Psoas muscle (tissue), 8 donors: Measurements from ENCODE around the gene PHC2. TPM values are rescaled to one million over a fixed set of nuclear protein-coding genes. Genes with fewer than 3 reads are reported as not detected.

Experiments
- ATAC-seq, 4 donors: fragments of 200-7000 bp; cut with Tn5 transposase; one replicate each; pipeline ENCODE4 v1.9.1; 2020; ENCODE audit warnings: moderate library complexity in 3 of 4, mild to moderate bottlenecking in 2 of 4
- DNase-seq, 2 donors: peaks; one replicate each; pipeline ENCODE4 v3.0.0-alpha.2; 2020
- H3K27ac ChIP-seq: fragments of 200-600 bp; one replicate; pipeline ENCODE4 v1.8.0; 2022
- H3K27me3 ChIP-seq, 3 donors: fragments of 200-600 bp in 1 of 3; one replicate each; pipeline versions ENCODE4 v1.6.1 to v1.8.0; 2013 to 2022; ENCODE audit warnings: low read length in 2 of 3, mild to moderate bottlenecking in 2 of 3, moderate library complexity in 1 of 3; ENCODE audit not compliant: insufficient read depth in 3 of 3
- H3K36me3 ChIP-seq, 2 donors: fragments of 200-600 bp in 1 of 2; one replicate each; pipeline versions ENCODE4 v1.6.1 to v1.8.0; 2013 to 2022; ENCODE audit warnings: low read depth in 1 of 2, mild to moderate bottlenecking in 1 of 2, moderate library complexity in 1 of 2; ENCODE audit not compliant: insufficient read depth in 1 of 2
- H3K4me1 ChIP-seq: fragments of 200-600 bp; one replicate; pipeline ENCODE4 v1.8.0; 2022
- H3K4me3 ChIP-seq: fragments of 200-600 bp; one replicate; pipeline ENCODE4 v1.8.0; 2022; ENCODE audit warnings: mild to moderate bottlenecking
- H3K9me3 ChIP-seq: fragments of 200-600 bp; one replicate; pipeline ENCODE4 v1.8.0; 2022
- CTCF ChIP-seq: fragments of 200-600 bp; IDR thresholded peaks from one replicate; pipeline ENCODE4 v1.8.0; 2022; ENCODE audit warnings: antibody characterized with exemption
- WGBS, 3 donors: extraction: QIAGEN DNeasy Blood & Tissue Kit; methylation state at CpG; one replicate each; pipeline versions ENCODE4 v1.1.6 to v1.1.7; 2013; 5-methylcytosine and 5-hydroxymethylcytosine counted together
- intact Hi-C, 2 donors: fragments of 100-400 bp; cut with DNase I; formaldehyde crosslinking; loops; one replicate each; pipeline versions ENCODE4 v1.11.0 to v1.14.2; 2022
- polyA plus RNA-seq, 3 donors: library from polyadenylated mRNA; stranded (reverse); fragments of 200-250 nt; gene quantifications; one replicate each; pipeline ENCODE4 v1.2.3, GENCODE V29; 2013
- total RNA-seq, 4 donors: library from RNA; stranded (reverse); fragmentation: NEBNext Ultra II Directional in 2 of 4; extraction: Animal tissue kit (Norgen Biotek cat#: 25700) in 2 of 4; gene quantifications; one replicate each; pipeline versions ENCODE4 v1.2.1 to v1.2.4, GENCODE V29; 2021 to 2023
- donor health status: healthy with polysubstance abuse.
- donor health status: DM: no; HTN: no; CAD: no; lungs with moderate emphysema.
- donor health status: Bipolar disorder and iron deficiency.
- donor health status: healthy.
- donor health status: DM: yes; HTN: yes; CAD: no.
- donor health status: DM: no; HTN: no; CAD: no.
- donor health status: DM: no; HTN: no; CAD: no.
- donor health status: DM: yes; HTN: yes; CAD: no.

The PHC2 gene
- total and polyA plus RNA-seq, 7 donors, result 74.1 to 427 (median 338) TPM

GRCh38 chr1:33322109-33322508 is 108.8 kb downstream of the PHC2 start:
- ATAC-seq (peak in 2 of 4 donors; percentile 5 to 12), DNase-seq (no peak)
- TF ChIP-seq CTCF, result no peak
- no peaks in the 10 kb centered on the region for H3K27me3 ChIP-seq
- no peak overlapping the region for H3K27ac ChIP-seq
- H3K36me3 ChIP-seq, result peaks cover 22 to 52% of the 10 kb centered on the region in 2 donors
- WGBS, 3 donors, result 73 to 83% (median 74%) methylated on average over 6 of the region's 6 CpGs
- no peaks in the 10 kb centered on the region for H3K9me3 ChIP-seq
- H3K4me1 ChIP-seq, result peaks cover 10% of the 10 kb centered on the region
- H3K4me3 ChIP-seq, result no peak overlapping the region
- intact Hi-C loops, result no loop called here

- Histone ChIP-seq H3K4me3 (no peak overlapping the region), H3K36me3 (peaks cover 22 to 43% of the 10 kb centered on the region in 2 donors), H3K4me1 (peaks cover under 1% of the 10 kb centered on the region), H3K27ac (peak overlapping the region; percentile 4), H3K9me3 (no peaks in the 10 kb centered on the region), H3K27me3 (no peaks in the 10 kb centered on the region)
- DNase-seq, result no peak
- ATAC-seq, result peak; percentile 21 to 43 (median 28)
- WGBS, 3 donors, result 52 to 68% (median 65%) methylated on average over 5 of the region's 5 CpGs
- intact Hi-C loops, result no loop called here
- no peak for TF ChIP-seq CTCF
Measured at GRCh38 chr1:33321178-33321577, 109.7 kb downstream of the PHC2 start.

- DNase-seq (no peak), ATAC-seq (peak; percentile 23 to 35 (median 32))
- Histone ChIP-seq H3K4me3 (no peak within 1 kb of the TSS), H3K27ac (peak within 1 kb of the TSS; percentile 4), H3K4me1 (no peaks in the 10 kb centered on the region), H3K9me3 (no peaks in the 10 kb centered on the region), H3K27me3 (no peaks in the 10 kb centered on the region), H3K36me3 (peaks cover 22 to 38% of the 10 kb centered on the region in 2 donors)
- intact Hi-C loops, result no loop called here
- 49 to 52% (median 50%) methylated on average over 8 of the region's 8 CpGs for WGBS, 3 donors
- no peak for TF ChIP-seq CTCF
Measured at GRCh38 chr1:33320619-33321165, 110.2 kb downstream of the PHC2 start, which contains the start of gene A3GALT2. A3GALT2 (minus strand) TSS chr1:33321098; CDS start chr1:33321098, 0 bp downstream.

GRCh38 chr1:33319949-33320618 is 110.8 kb downstream of the PHC2 start:
- H3K36me3 ChIP-seq, result peaks cover 16 to 32% of the 10 kb centered on the region in 2 donors
- H3K9me3 ChIP-seq, result no peaks in the 10 kb centered on the region
- intact Hi-C loops, result no loop called here
- TF ChIP-seq CTCF, result no peak
- ATAC-seq, result peak; percentile 17 to 41 (median 31)
- 67 to 79% (median 68%) methylated on average over 11 to 12 of the region's 12 CpGs for WGBS, 3 donors
- H3K4me1 ChIP-seq, result no peaks in the 10 kb centered on the region
- no peaks in the 10 kb centered on the region for H3K27me3 ChIP-seq
- no peak overlapping the region for H3K27ac ChIP-seq
- DNase-seq, result no peak
- no peak overlapping the region for H3K4me3 ChIP-seq
